CD14-positive monocyte (primary cell): ENCODE measurements around the gene CAMK2N2. TPM values are rescaled to one million over a fixed set of nuclear protein-coding genes. Genes with fewer than 3 reads are reported as not detected.

Experiments used
- DNase-seq, 3 donors: peaks; one replicate each; pipeline ENCODE4 v3.0.0-alpha.2; 2011 to 2022
- H2AFZ ChIP-seq: 2 replicates; pipeline ENCODE4 v1.6.0; 2012; ENCODE audit warnings: mild to moderate bottlenecking, low read depth, low read length, inconsistent platforms; ENCODE audit not compliant: insufficient read depth, poor library complexity, severe bottlenecking
- H3K27ac ChIP-seq, 2 donors: 1 replicate in 1 of 2; 2 replicates in 1 of 2; pipeline ENCODE4 v1.5.1; 2012 to 2013; ENCODE audit warnings: low read length in 2 of 2, control low read depth in 1 of 2, inconsistent platforms in 1 of 2, low read depth in 1 of 2, mild to moderate bottlenecking in 1 of 2
- H3K27me3 ChIP-seq, 2 donors: one replicate each; pipeline versions ENCODE4 v1.6.0 to v1.6.1; 2011 to 2013; ENCODE audit warnings: low read length in 2 of 2; ENCODE audit not compliant: control insufficient read depth in 2 of 2, insufficient read depth in 2 of 2
- H3K36me3 ChIP-seq, 2 donors: replicated peaks in 1 of 2; 1 replicate in 1 of 2; 2 replicates in 1 of 2; pipeline versions ENCODE4 v1.5.1 to v1.6.1; 2012 to 2013; ENCODE audit warnings: low read length in 2 of 2, control low read depth in 1 of 2, inconsistent platforms in 1 of 2, mild to moderate bottlenecking in 1 of 2; ENCODE audit not compliant: insufficient read depth in 2 of 2, control insufficient read depth in 1 of 2
- H3K4me1 ChIP-seq, 2 donors: 1 replicate in 1 of 2; 2 replicates in 1 of 2; pipeline versions ENCODE4 v1.5.1 to v1.6.1; 2012 to 2013; ENCODE audit warnings: low read length in 2 of 2, control low read depth in 1 of 2, inconsistent platforms in 1 of 2, mild to moderate bottlenecking in 1 of 2, moderate library complexity in 1 of 2; ENCODE audit not compliant: insufficient read depth in 2 of 2, control insufficient read depth in 1 of 2
- H3K4me2 ChIP-seq: replicated peaks from 2 replicates; pipeline ENCODE3; 2012; ENCODE audit warnings: low read length, moderate library complexity, mild to moderate bottlenecking; ENCODE audit not compliant: poor library complexity, severe bottlenecking; ENCODE audit errors: extremely low read depth
- H3K4me3 ChIP-seq, 3 experiments: fragments of 200-600 bp in 1 of 3; sonication (generic) in 1 of 3; replicated peaks in 1 of 3; 1 replicate in 2 of 3; 2 replicates in 1 of 3; pipeline ENCODE4 v1.5.1; 2011 to 2013; ENCODE audit warnings: low read length in 3 of 3, mild to moderate bottlenecking in 3 of 3, control low read depth in 2 of 3, low read depth in 2 of 3, inconsistent platforms in 1 of 3, moderate library complexity in 1 of 3
- H3K79me2 ChIP-seq: 2 replicates; pipeline ENCODE4 v1.6.0; 2012; ENCODE audit warnings: mild to moderate bottlenecking, control low read depth, inconsistent platforms, low read length, moderate library complexity; ENCODE audit not compliant: insufficient read depth
- H3K9ac ChIP-seq: 2 replicates; pipeline ENCODE4 v1.6.0; 2017; ENCODE audit warnings: low read length, mild to moderate bottlenecking; ENCODE audit not compliant: insufficient read depth, poor library complexity, severe bottlenecking
- H3K9me3 ChIP-seq, 2 donors: replicated peaks in 1 of 2; 1 replicate in 1 of 2; 2 replicates in 1 of 2; pipeline versions ENCODE4 v1.5.1 to v1.6.1; 2012 to 2013; ENCODE audit warnings: low read length in 2 of 2, control low read depth in 1 of 2; ENCODE audit not compliant: control insufficient read depth in 1 of 2, insufficient read depth in 1 of 2
- H4K20me1 ChIP-seq: 2 replicates; pipeline ENCODE4 v1.6.0; 2012; ENCODE audit warnings: mild to moderate bottlenecking, low read length, control low read depth, moderate library complexity; ENCODE audit not compliant: insufficient read depth
- H3K27ac Mint-ChIP-seq, 7 donors: one replicate each; pipeline ENCODE4 v1.8.0; 2020; ENCODE audit warnings: mild to moderate bottlenecking in 7 of 7, mixed read lengths in 7 of 7, moderate library complexity in 6 of 7, inconsistent platforms in 2 of 7
- H3K27me3 Mint-ChIP-seq, 3 donors: one replicate each; pipeline ENCODE4 v1.8.0; 2021 to 2022; ENCODE audit warnings: low read depth in 3 of 3, mild to moderate bottlenecking in 3 of 3, mixed read lengths in 3 of 3, moderate library complexity in 3 of 3, inconsistent platforms in 1 of 3
- H3K36me3 Mint-ChIP-seq, 2 donors: one replicate each; pipeline ENCODE4 v1.8.0; 2020; ENCODE audit warnings: mixed read lengths in 2 of 2, inconsistent platforms in 1 of 2, mild to moderate bottlenecking in 1 of 2
- H3K4me1 Mint-ChIP-seq: one replicate; pipeline ENCODE4 v1.8.0; 2020; ENCODE audit warnings: mild to moderate bottlenecking, mixed read lengths
- H3K4me3 Mint-ChIP-seq, 2 donors: one replicate each; pipeline ENCODE4 v1.8.0; 2020; ENCODE audit warnings: mild to moderate bottlenecking in 2 of 2, mixed read lengths in 2 of 2, moderate library complexity in 1 of 2
- H3K9me3 Mint-ChIP-seq, 7 donors: one replicate each; pipeline ENCODE4 v1.8.0; 2020 to 2022; ENCODE audit warnings: mixed read lengths in 7 of 7, mild to moderate bottlenecking in 6 of 7, moderate library complexity in 6 of 7, inconsistent platforms in 2 of 7
- WGBS: methylation state at CpG from one replicate; pipeline ENCODE4 v1.1.5; 2013; ENCODE audit warnings: missing lambda C conversion rate; ENCODE audit not compliant: insufficient coverage; 5-methylcytosine and 5-hydroxymethylcytosine counted together
- intact Hi-C, 2 donors: fragments of 100-400 bp; cut with micrococcal nuclease; formaldehyde crosslinking; loops; one replicate each; pipeline versions ENCODE4 v1.15.0 to v1.15.1; 2023
- polyA plus RNA-seq, 3 donors: library from polyadenylated mRNA; depleted of rRNA in 1 of 3; unstranded in 2 of 3; stranded (reverse) in 1 of 3; fragments of 300-500 nt in 2 of 3; fragments of >200 nt in 1 of 3; fragmentation: Illumina TruSeq in 2 of 3; gene quantifications; 1 replicate in 2 of 3; 2 replicates in 1 of 3; pipeline ENCODE4 v1.2.3, GENCODE V29; 2012 to 2021
- TF ChIP-seq, protein P1 (sequence below): fragments of 200-600 bp; IDR thresholded peaks from one replicate; pipeline ENCODE4 v1.8.0; 2022; ENCODE audit warnings: antibody characterized with exemption, mild to moderate bottlenecking

The CAMK2N2 gene
- polyA plus RNA-seq, 3 donors = not detected

DNA sequence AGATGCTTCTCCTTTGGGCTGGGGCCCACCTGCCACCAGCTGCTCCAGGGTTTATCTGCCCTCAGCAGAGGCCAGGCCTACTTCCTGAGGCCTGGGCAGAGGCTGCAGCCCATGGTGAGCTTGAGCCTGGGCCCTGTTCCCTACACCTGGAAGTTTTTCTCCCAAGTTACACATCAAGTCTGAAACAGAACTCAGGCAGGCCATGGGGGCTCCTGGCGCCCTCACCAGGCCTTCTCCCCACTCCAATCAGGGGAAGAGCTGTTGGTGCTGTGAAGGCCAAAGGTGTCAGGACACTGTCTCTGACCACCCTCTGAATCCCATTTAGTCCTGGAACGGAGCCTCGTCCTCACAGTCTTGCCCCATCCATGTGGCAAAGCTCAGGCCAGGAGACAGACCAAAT lies 24.7 kb downstream of the CAMK2N2 start:
- Histone ChIP-seq H3K36me3 (no peaks in the 10 kb centered on the region), H3K4me3 (no peak overlapping the region), H3K4me2 (no peak overlapping the region), H3K9me3 (peaks cover 0 to 5% of the 10 kb centered on the region in 2 donors), H4K20me1 (no peaks in the 10 kb centered on the region), H3K9ac (no peak overlapping the region), H2AFZ (no peak overlapping the region), H3K27ac (no peak overlapping the region), H3K4me1 (no peaks in the 10 kb centered on the region), H3K79me2 (no peaks in the 10 kb centered on the region), H3K27me3 (peaks cover 12 to 20% of the 10 kb centered on the region in 2 donors)
- Mint-ChIP-seq H3K27me3 (peaks cover 20 to 29% (median 23%) of the 10 kb centered on the region in 3 donors), H3K9me3 (peaks cover 0 to 3% (median 0%) of the 10 kb centered on the region in 7 donors), H3K4me3 (no peak overlapping the region), H3K36me3 (no peaks in the 10 kb centered on the region), H3K27ac (no peak overlapping the region), H3K4me1 (no peaks in the 10 kb centered on the region)
- TF ChIP-seq, protein P1, sequence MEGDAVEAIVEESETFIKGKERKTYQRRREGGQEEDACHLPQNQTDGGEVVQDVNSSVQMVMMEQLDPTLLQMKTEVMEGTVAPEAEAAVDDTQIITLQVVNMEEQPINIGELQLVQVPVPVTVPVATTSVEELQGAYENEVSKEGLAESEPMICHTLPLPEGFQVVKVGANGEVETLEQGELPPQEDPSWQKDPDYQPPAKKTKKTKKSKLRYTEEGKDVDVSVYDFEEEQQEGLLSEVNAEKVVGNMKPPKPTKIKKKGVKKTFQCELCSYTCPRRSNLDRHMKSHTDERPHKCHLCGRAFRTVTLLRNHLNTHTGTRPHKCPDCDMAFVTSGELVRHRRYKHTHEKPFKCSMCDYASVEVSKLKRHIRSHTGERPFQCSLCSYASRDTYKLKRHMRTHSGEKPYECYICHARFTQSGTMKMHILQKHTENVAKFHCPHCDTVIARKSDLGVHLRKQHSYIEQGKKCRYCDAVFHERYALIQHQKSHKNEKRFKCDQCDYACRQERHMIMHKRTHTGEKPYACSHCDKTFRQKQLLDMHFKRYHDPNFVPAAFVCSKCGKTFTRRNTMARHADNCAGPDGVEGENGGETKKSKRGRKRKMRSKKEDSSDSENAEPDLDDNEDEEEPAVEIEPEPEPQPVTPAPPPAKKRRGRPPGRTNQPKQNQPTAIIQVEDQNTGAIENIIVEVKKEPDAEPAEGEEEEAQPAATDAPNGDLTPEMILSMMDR = no peak
- WGBS = 90% methylated on average over 2 of the region's 3 CpGs
- intact Hi-C loops = no loop called here
- no peak for DNase-seq

- Histone ChIP-seq H3K4me2 (no peak overlapping the region), H3K4me3 (no peak overlapping the region), H3K27ac (no peak overlapping the region), H2AFZ (no peak overlapping the region), H3K36me3 (no peaks in the 10 kb centered on the region), H3K4me1 (no peaks in the 10 kb centered on the region), H3K9me3 (peaks cover 0 to 9% of the 10 kb centered on the region in 2 donors), H3K79me2 (no peaks in the 10 kb centered on the region), H4K20me1 (no peaks in the 10 kb centered on the region), H3K27me3 (peaks cover 18 to 26% of the 10 kb centered on the region in 2 donors), H3K9ac (no peak overlapping the region)
- intact Hi-C loops = no loop called here
- peaks cover 26 to 36% (median 29%) of the 10 kb centered on the region in 3 donors for H3K27me3 Mint-ChIP-seq
- no peak for DNase-seq
- H3K4me1 Mint-ChIP-seq = peaks cover 2% of the 10 kb centered on the region
- H3K36me3 Mint-ChIP-seq = no peaks in the 10 kb centered on the region
- TF ChIP-seq, protein P1 = no peak
- no peak overlapping the region for H3K27ac Mint-ChIP-seq
- 91% methylated on average over 14 of the region's 14 CpGs for WGBS
- peaks cover 0 to 5% (median 2%) of the 10 kb centered on the region in 7 donors for H3K9me3 Mint-ChIP-seq
- peak overlapping the region in 1 of 2 donors; percentile 53 for H3K4me3 Mint-ChIP-seq
Measured at GRCh38 chr3:184236033-184236410, 25.3 kb downstream of the CAMK2N2 start.
